Measurements from ENCODE around the gene TEX2.

- TF ChIP-seq, protein P1, sequence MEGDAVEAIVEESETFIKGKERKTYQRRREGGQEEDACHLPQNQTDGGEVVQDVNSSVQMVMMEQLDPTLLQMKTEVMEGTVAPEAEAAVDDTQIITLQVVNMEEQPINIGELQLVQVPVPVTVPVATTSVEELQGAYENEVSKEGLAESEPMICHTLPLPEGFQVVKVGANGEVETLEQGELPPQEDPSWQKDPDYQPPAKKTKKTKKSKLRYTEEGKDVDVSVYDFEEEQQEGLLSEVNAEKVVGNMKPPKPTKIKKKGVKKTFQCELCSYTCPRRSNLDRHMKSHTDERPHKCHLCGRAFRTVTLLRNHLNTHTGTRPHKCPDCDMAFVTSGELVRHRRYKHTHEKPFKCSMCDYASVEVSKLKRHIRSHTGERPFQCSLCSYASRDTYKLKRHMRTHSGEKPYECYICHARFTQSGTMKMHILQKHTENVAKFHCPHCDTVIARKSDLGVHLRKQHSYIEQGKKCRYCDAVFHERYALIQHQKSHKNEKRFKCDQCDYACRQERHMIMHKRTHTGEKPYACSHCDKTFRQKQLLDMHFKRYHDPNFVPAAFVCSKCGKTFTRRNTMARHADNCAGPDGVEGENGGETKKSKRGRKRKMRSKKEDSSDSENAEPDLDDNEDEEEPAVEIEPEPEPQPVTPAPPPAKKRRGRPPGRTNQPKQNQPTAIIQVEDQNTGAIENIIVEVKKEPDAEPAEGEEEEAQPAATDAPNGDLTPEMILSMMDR (conservative IDR thresholded peaks at IDR 0.05) = no peak
- no peak for TF ChIP-seq EZH2 (IDR thresholded peaks at IDR 0.05; ENCODE audit: low read depth)
Observed at GRCh38 chr17:64295146-64295545, 32.1 kb upstream of the TEX2 start.

Measured in PC-9 (cell line).